ENCODE data around the gene ASTN2.

ASTN2 gene

DNA sequence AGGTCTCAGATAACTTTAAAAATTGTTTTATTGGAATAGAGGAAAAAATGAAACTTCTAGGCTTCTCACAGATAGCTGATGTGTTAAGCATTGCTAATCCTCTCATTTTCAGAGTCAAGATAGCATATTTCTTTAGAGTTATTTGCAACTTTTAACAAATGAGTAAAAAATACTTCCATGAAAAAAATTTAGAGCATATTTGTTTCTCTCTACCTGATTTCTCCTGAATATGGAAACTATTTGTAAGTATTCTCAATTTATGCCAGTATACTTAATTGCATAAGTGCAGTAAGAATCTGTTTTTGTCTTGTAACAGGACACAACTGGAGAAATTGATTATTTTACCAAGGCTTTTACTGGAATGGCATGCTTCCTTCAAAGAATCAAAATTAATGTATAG lies 731.3 kb downstream of the ASTN2 start:
- H3K9me2 ChIP-seq (ENCODE audit: low read depth, low read length), result no peaks in the 10 kb centered on the region
- peaks cover 18% of the 10 kb centered on the region for H3K4me1 ChIP-seq (ENCODE audit: insufficient read depth, low read length, severe bottlenecking)
- H3K79me2 ChIP-seq (ENCODE audit: insufficient read depth, low read length), result peaks cover 7% of the 10 kb centered on the region; the same call in 1 of the 2 replicates
- H2AFZ ChIP-seq (ENCODE audit: low read length), result no peak overlapping the region
- H3K27me3 ChIP-seq (ENCODE audit: insufficient read depth, low read length), result no peaks in the 10 kb centered on the region
- no peak overlapping the region for H3K27ac ChIP-seq (ENCODE audit: low read depth, low read length, poor library complexity, severe bottlenecking)
- no peak overlapping the region for H3K4me2 ChIP-seq (ENCODE audit: low read length)
- H3K4me3 ChIP-seq (ENCODE audit: low read depth, low read length, poor library complexity, severe bottlenecking), result no peak overlapping the region
- TF ChIP-seq, protein P1, sequence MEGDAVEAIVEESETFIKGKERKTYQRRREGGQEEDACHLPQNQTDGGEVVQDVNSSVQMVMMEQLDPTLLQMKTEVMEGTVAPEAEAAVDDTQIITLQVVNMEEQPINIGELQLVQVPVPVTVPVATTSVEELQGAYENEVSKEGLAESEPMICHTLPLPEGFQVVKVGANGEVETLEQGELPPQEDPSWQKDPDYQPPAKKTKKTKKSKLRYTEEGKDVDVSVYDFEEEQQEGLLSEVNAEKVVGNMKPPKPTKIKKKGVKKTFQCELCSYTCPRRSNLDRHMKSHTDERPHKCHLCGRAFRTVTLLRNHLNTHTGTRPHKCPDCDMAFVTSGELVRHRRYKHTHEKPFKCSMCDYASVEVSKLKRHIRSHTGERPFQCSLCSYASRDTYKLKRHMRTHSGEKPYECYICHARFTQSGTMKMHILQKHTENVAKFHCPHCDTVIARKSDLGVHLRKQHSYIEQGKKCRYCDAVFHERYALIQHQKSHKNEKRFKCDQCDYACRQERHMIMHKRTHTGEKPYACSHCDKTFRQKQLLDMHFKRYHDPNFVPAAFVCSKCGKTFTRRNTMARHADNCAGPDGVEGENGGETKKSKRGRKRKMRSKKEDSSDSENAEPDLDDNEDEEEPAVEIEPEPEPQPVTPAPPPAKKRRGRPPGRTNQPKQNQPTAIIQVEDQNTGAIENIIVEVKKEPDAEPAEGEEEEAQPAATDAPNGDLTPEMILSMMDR (IDR thresholded peaks at IDR 0.05; ENCODE audit: low read length), result no peak
- no peak for TF ChIP-seq EZH2 (IDR thresholded peaks at IDR 0.05; ENCODE audit: borderline replicate concordance, low read length)
- H3F3A ChIP-seq (ENCODE audit: insufficient read depth, low read length), result no peaks in the 10 kb centered on the region
- H3K9me3 ChIP-seq (ENCODE audit: low read length), result 0 out of 2 replicates have a peak, but pooled peaks cover 7% of the 10 kb centered on the region
- no peaks in the 10 kb centered on the region for H4K20me1 ChIP-seq (ENCODE audit: insufficient read depth, low read length)
- no peaks in the 10 kb centered on the region for H3K36me3 ChIP-seq (ENCODE audit: insufficient read depth, low read length)
- no peak overlapping the region for H3K9ac ChIP-seq (ENCODE audit: low read length)

DNA sequence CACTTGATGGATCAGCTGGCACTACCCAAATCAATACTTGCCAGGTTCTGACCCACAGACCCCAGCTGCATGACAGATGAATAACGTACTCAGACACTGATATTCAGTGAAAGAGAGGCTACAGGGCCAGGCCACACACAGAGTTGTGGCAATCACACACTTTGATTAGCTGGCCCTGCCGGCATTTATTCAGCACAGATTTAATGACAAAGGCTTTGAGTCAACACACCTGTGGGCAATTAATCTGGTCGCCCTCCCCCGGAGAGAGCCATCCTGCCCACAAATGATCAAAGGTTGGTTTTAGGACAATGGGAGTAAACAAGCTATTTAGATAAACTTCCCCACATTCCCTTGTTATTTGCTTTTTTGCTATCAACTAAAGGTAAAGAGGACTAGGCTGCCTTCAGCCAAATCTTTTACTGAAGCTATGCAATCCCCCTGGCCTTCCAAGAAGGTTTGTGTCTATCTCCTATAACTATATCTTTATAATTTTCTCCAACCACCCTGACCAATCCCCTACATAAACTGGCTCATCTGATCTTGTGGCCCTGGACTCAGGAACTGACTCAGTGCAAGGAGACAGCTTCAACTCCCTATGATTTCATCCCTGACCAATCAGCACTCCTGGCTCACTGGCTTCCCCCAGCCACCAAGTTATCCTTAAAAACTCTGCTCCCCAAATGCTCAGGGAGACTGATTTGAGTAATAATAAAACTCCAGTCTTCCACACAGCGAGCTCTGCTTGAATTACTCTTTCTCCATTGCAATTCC lies 740.5 kb downstream of the ASTN2 start:
- no peak overlapping the region for H3K27ac ChIP-seq (ENCODE audit: low read depth, low read length, poor library complexity, severe bottlenecking)
- H3F3A ChIP-seq (ENCODE audit: insufficient read depth, low read length), result no peaks in the 10 kb centered on the region
- no peak overlapping the region for H3K9ac ChIP-seq (ENCODE audit: low read length)
- H3K4me2 ChIP-seq (ENCODE audit: low read length), result no peak overlapping the region
- H3K79me2 ChIP-seq (ENCODE audit: insufficient read depth, low read length), result no peaks in the 10 kb centered on the region
- peaks cover 13% of the 10 kb centered on the region for H3K9me3 ChIP-seq (ENCODE audit: low read length)
- no peak for TF ChIP-seq EZH2 (IDR thresholded peaks at IDR 0.05; ENCODE audit: borderline replicate concordance, low read length)
- TF ChIP-seq, protein P1 (IDR thresholded peaks at IDR 0.05; ENCODE audit: low read length), result no peak
- no peaks in the 10 kb centered on the region for H3K9me2 ChIP-seq (ENCODE audit: low read depth, low read length)
- no peak overlapping the region for H3K4me3 ChIP-seq (ENCODE audit: low read depth, low read length, poor library complexity, severe bottlenecking)
- H3K27me3 ChIP-seq (ENCODE audit: insufficient read depth, low read length), result no peaks in the 10 kb centered on the region
- H2AFZ ChIP-seq (ENCODE audit: low read length), result no peak overlapping the region
- no peaks in the 10 kb centered on the region for H3K36me3 ChIP-seq (ENCODE audit: insufficient read depth, low read length)
- H3K4me1 ChIP-seq (ENCODE audit: insufficient read depth, low read length, severe bottlenecking), result no peaks in the 10 kb centered on the region
- H4K20me1 ChIP-seq (ENCODE audit: insufficient read depth, low read length), result no peaks in the 10 kb centered on the region

DNA sequence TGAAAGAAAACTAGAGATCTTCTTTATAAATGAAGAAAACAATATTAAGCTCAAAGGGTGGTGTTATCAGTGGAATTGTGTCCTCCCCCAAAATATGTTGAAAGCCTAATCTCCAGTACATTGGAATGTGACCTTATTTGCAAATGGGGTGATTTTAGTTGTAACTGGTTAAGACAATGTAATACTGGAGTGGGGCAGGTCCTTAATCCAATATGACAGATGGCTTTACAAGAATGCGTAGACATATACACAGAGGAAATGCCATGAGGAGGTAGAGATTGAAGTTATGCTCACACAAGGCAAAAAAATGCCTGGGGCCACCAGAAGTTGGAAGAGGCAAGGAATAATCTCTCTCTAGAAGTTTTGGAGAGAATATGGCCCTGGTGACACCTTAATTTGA lies 741.5 kb downstream of the ASTN2 start:
- Histone ChIP-seq H4K20me1 (ENCODE audit: insufficient read depth, low read length) (no peaks in the 10 kb centered on the region), H3K9ac (ENCODE audit: low read length) (no peak overlapping the region), H3K79me2 (ENCODE audit: insufficient read depth, low read length) (no peaks in the 10 kb centered on the region), H3F3A (ENCODE audit: insufficient read depth, low read length) (no peaks in the 10 kb centered on the region), H3K9me3 (ENCODE audit: low read length) (peaks cover 13% of the 10 kb centered on the region), H3K9me2 (ENCODE audit: low read depth, low read length) (no peaks in the 10 kb centered on the region), H2AFZ (ENCODE audit: low read length) (no peak overlapping the region), H3K4me2 (ENCODE audit: low read length) (no peak overlapping the region), H3K4me3 (ENCODE audit: low read depth, low read length, poor library complexity, severe bottlenecking) (no peak overlapping the region), H3K36me3 (ENCODE audit: insufficient read depth, low read length) (no peaks in the 10 kb centered on the region), H3K4me1 (ENCODE audit: insufficient read depth, low read length, severe bottlenecking) (no peaks in the 10 kb centered on the region), H3K27me3 (ENCODE audit: insufficient read depth, low read length) (no peaks in the 10 kb centered on the region), H3K27ac (ENCODE audit: low read depth, low read length, poor library complexity, severe bottlenecking) (no peak overlapping the region)
- no peak for TF ChIP-seq EZH2 (IDR thresholded peaks at IDR 0.05; ENCODE audit: borderline replicate concordance, low read length)

DNA sequence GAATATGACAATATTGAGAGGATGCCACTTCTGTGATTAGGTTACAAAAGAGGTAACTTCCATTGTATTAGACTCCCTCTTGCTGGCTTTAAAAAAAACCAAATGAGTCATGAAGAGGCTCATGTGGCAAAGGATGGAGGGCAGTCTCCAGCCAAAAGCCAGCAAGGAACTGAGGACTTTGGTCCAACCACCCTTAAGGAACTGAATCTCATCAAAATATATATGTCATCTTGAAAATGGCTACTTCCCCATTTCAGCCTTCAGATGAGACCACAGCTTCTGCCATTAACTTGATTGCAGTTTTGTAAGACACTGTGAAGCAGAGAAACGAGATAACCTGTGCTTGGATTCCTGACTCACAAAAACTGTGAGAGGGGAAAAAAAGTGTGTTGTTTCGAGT lies 743.3 kb downstream of the ASTN2 start:
- H2AFZ ChIP-seq (ENCODE audit: low read length), result no peak overlapping the region
- peaks cover 13% of the 10 kb centered on the region for H3K9me3 ChIP-seq (ENCODE audit: low read length)
- H3K9me2 ChIP-seq (ENCODE audit: low read depth, low read length), result no peaks in the 10 kb centered on the region
- no peak overlapping the region for H3K27ac ChIP-seq (ENCODE audit: low read depth, low read length, poor library complexity, severe bottlenecking)
- no peaks in the 10 kb centered on the region for H3F3A ChIP-seq (ENCODE audit: insufficient read depth, low read length)
- H3K36me3 ChIP-seq (ENCODE audit: insufficient read depth, low read length), result no peaks in the 10 kb centered on the region
- no peaks in the 10 kb centered on the region for H3K27me3 ChIP-seq (ENCODE audit: insufficient read depth, low read length)
- TF ChIP-seq, protein P1 (IDR thresholded peaks at IDR 0.05; ENCODE audit: low read length), result no peak
- TF ChIP-seq EZH2 (IDR thresholded peaks at IDR 0.05; ENCODE audit: borderline replicate concordance, low read length), result no peak
- no peaks in the 10 kb centered on the region for H3K4me1 ChIP-seq (ENCODE audit: insufficient read depth, low read length, severe bottlenecking)
- no peaks in the 10 kb centered on the region for H4K20me1 ChIP-seq (ENCODE audit: insufficient read depth, low read length)
- H3K9ac ChIP-seq (ENCODE audit: low read length), result no peak overlapping the region
- H3K4me2 ChIP-seq (ENCODE audit: low read length), result no peak overlapping the region
- no peak overlapping the region for H3K4me3 ChIP-seq (ENCODE audit: low read depth, low read length, poor library complexity, severe bottlenecking)
- H3K79me2 ChIP-seq (ENCODE audit: insufficient read depth, low read length), result no peaks in the 10 kb centered on the region

All from OCI-LY1 (cell line).